IMR-90 (cell line): ENCODE data around the gene AQP1. TPM values are rescaled to one million over a fixed set of nuclear protein-coding genes. Genes with fewer than 3 reads are reported as not detected.

Experiments used
- ATAC-seq: fragments of 200-7000 bp; cut with Tn5 transposase; 2 replicates; pipeline ENCODE4 v1.9.1; 2020; ENCODE audit warnings: low read depth, mild to moderate bottlenecking, moderate library complexity
- BruUV-seq: library from RNA; stranded (reverse); fragments of 400-500 nt; replicated peaks from 2 replicates; lab custom pipeline; 2021; lab: Mats Ljungman, UMichigan
- CTCF ChIA-PET: fragments of 300-600 bp; formaldehyde crosslinking; extraction: SDS; loops from one replicate; lab custom pipeline; 2021; ENCODE audit warnings: antibody characterized with exemption; lab: Yijun Ruan, JAX
- POLR2A ChIA-PET: fragments of 300-600 bp; sonication (Branson Sonifier 250); formaldehyde crosslinking; loops from one replicate; lab custom pipeline; 2022; ENCODE audit warnings: antibody characterized with exemption; ENCODE audit not compliant: unreplicated experiment; lab: Charles Lee
- DNase-seq: peaks from one replicate; pipeline ENCODE4 v3.0.0; 2013
- H2AFZ ChIP-seq: replicated peaks from 2 replicates; pipeline ENCODE3; 2013; ENCODE audit warnings: low read length, mild to moderate bottlenecking; ENCODE audit not compliant: poor library complexity
- H2AK5ac ChIP-seq: 2 replicates; pipeline ENCODE4 v1.6.1; 2013; ENCODE audit warnings: low read depth, low read length, inconsistent platforms
- H2AK9ac ChIP-seq: replicated peaks from 2 replicates; pipeline ENCODE3; 2013; ENCODE audit warnings: mild to moderate bottlenecking, low read depth, low read length, moderate library complexity; ENCODE audit not compliant: poor library complexity
- H2BK120ac ChIP-seq: 2 replicates; pipeline ENCODE4 v1.6.1; 2013; ENCODE audit warnings: low read depth, low read length, inconsistent platforms
- H2BK15ac ChIP-seq: 3 replicates; pipeline ENCODE4 v1.6.1; 2013; ENCODE audit warnings: low read depth, low read length, inconsistent platforms
- H2BK20ac ChIP-seq: 2 replicates; pipeline ENCODE4 v1.6.1; 2013; ENCODE audit warnings: low read depth, mild to moderate bottlenecking, inconsistent platforms, low read length, moderate library complexity
- H2BK5ac ChIP-seq: 2 replicates; pipeline ENCODE4 v1.6.1; 2013; ENCODE audit warnings: mild to moderate bottlenecking, low read depth, low read length, inconsistent platforms; ENCODE audit not compliant: poor library complexity, severe bottlenecking
- H3K14ac ChIP-seq: replicated peaks from 2 replicates; pipeline ENCODE4 v1.6.1; 2013; ENCODE audit warnings: low read depth, low read length, inconsistent platforms
- H3K18ac ChIP-seq: 2 replicates; pipeline ENCODE4 v1.6.1; 2013; ENCODE audit warnings: low read depth, low read length, control low read depth
- H3K23ac ChIP-seq: 2 replicates; pipeline ENCODE4 v1.6.1; 2013; ENCODE audit warnings: low read depth, low read length, inconsistent platforms
- H3K27ac ChIP-seq: 2 replicates; pipeline ENCODE4 v1.5.1; 2013; ENCODE audit warnings: mild to moderate bottlenecking, control low read depth, low read length; ENCODE audit not compliant: insufficient read depth
- H3K27me3 ChIP-seq: 2 replicates; pipeline ENCODE4 v1.6.1; 2013; ENCODE audit warnings: low read length; ENCODE audit not compliant: control insufficient read depth, insufficient read depth
- H3K36me3 ChIP-seq: 2 replicates; pipeline ENCODE4 v1.6.1; 2013; ENCODE audit warnings: low read length, mixed read lengths; ENCODE audit not compliant: control insufficient read depth, insufficient read depth
- H3K4ac ChIP-seq: 2 replicates; pipeline ENCODE4 v1.6.1; 2013; ENCODE audit warnings: low read depth, low read length, inconsistent platforms
- H3K4me1 ChIP-seq: 2 replicates; pipeline ENCODE4 v1.6.1; 2013; ENCODE audit warnings: low read length, mixed read lengths; ENCODE audit not compliant: control insufficient read depth, insufficient read depth
- H3K4me2 ChIP-seq: 2 replicates; pipeline ENCODE4 v1.6.1; 2013; ENCODE audit warnings: low read depth, mild to moderate bottlenecking, control low read depth, low read length, moderate library complexity
- H3K4me3 ChIP-seq: 2 replicates; pipeline ENCODE4 v1.5.1; 2013; ENCODE audit warnings: low read depth, mild to moderate bottlenecking, control low read depth, low read length, moderate library complexity; ENCODE audit not compliant: insufficient read depth
- H3K56ac ChIP-seq: 2 replicates; pipeline ENCODE4 v1.6.1; 2013; ENCODE audit warnings: low read length, inconsistent platforms; ENCODE audit not compliant: insufficient read depth; ENCODE audit errors: extremely low read depth
- H3K79me1 ChIP-seq, 2 experiments: 2 replicates each; pipeline ENCODE4 v1.6.1; 2013; ENCODE audit warnings: low read length in 2 of 2, inconsistent platforms in 1 of 2, low read depth in 1 of 2
- H3K9ac ChIP-seq: 2 replicates; pipeline ENCODE4 v1.6.1; 2013; ENCODE audit warnings: low read depth, low read length, control low read depth
- H3K9me1 ChIP-seq: 2 replicates; pipeline ENCODE4 v1.6.1; 2013; ENCODE audit warnings: low read length, inconsistent platforms; ENCODE audit not compliant: insufficient read depth
- H3K9me3 ChIP-seq: 2 replicates; pipeline ENCODE4 v1.6.1; 2013; ENCODE audit warnings: low read length; ENCODE audit not compliant: control insufficient read depth, insufficient read depth
- H4K20me1 ChIP-seq: 2 replicates; pipeline ENCODE4 v1.6.1; 2013; ENCODE audit warnings: low read length, inconsistent platforms; ENCODE audit not compliant: insufficient read depth
- H4K5ac ChIP-seq: 2 replicates; pipeline ENCODE4 v1.6.1; 2013; ENCODE audit warnings: mild to moderate bottlenecking, low read depth, low read length, control low read depth
- H4K8ac ChIP-seq, 2 experiments: 2 replicates each; pipeline ENCODE4 v1.6.1; 2013; ENCODE audit warnings: low read depth in 2 of 2, low read length in 2 of 2, control low read depth in 1 of 2, inconsistent platforms in 1 of 2
- H4K91ac ChIP-seq: 2 replicates; pipeline ENCODE4 v1.6.1; 2013; ENCODE audit warnings: low read depth, low read length, inconsistent platforms; ENCODE audit not compliant: insufficient read depth
- BHLHE40 ChIP-seq: fragments of 150-350 bp; IDR thresholded peaks from 2 replicates; pipeline ENCODE4 v1.6.1; 2016; ENCODE audit warnings: mild to moderate bottlenecking, low read depth, low read length
- CEBPB ChIP-seq: IDR thresholded peaks from 2 replicates; pipeline ENCODE4 v1.6.1; 2012; ENCODE audit warnings: low read depth, low read length, improper control_type of control experiment
- ELK1 ChIP-seq: fragments of 150-350 bp; IDR thresholded peaks from 2 replicates; pipeline ENCODE4 v1.6.1; 2016; ENCODE audit warnings: low read depth, mild to moderate bottlenecking, low read length, moderate library complexity, borderline replicate concordance
- MAZ ChIP-seq: IDR thresholded peaks from 2 replicates; pipeline ENCODE4 v1.6.1; 2012; ENCODE audit warnings: low read depth, mild to moderate bottlenecking, low read length, improper control_type of control experiment, moderate library complexity, borderline replicate concordance
- MXI1 ChIP-seq: IDR thresholded peaks from 2 replicates; pipeline ENCODE4 v1.6.1; 2012; ENCODE audit warnings: low read depth, mild to moderate bottlenecking, low read length, moderate library complexity, borderline replicate concordance
- NFE2L2 ChIP-seq: fragments of 150-350 bp; IDR thresholded peaks from 2 replicates; pipeline ENCODE4 v1.6.1; 2016; ENCODE audit warnings: low read depth, mild to moderate bottlenecking, low read length
- RAD21 ChIP-seq: IDR thresholded peaks from 2 replicates; pipeline ENCODE4 v1.6.1; 2012; ENCODE audit warnings: low read length, improper control_type of control experiment
- RCOR1 ChIP-seq: IDR thresholded peaks from 2 replicates; pipeline ENCODE4 v1.6.1; 2012; ENCODE audit warnings: mild to moderate bottlenecking, low read length, improper control_type of control experiment; ENCODE audit not compliant: insufficient replicate concordance
- RFX5 ChIP-seq: IDR thresholded peaks from 2 replicates; pipeline ENCODE4 v1.8.0; 2012; ENCODE audit warnings: low read depth, mild to moderate bottlenecking, low read length, moderate library complexity
- SMC3 ChIP-seq: fragments of 150-350 bp; IDR thresholded peaks from 2 replicates; pipeline ENCODE4 v1.6.1; 2016; ENCODE audit warnings: low read depth, mild to moderate bottlenecking, antibody characterized with exemption, low read length, moderate library complexity
- WGBS, 2 experiments: methylation state at CpG; one replicate each; pipeline versions ENCODE4 v1.1.5 to v1.1.7; 2013; ENCODE audit warnings: missing lambda C conversion rate in 2 of 2; ENCODE audit not compliant: insufficient read length in 1 of 2; ENCODE audit errors: extremely low coverage in 2 of 2; 5-methylcytosine and 5-hydroxymethylcytosine counted together
- dilution Hi-C: fragments of 300-500 bp; cut with HindIII; formaldehyde crosslinking; loops from one replicate; pipeline ENCODE4 v1.14.3; 2018; ENCODE audit warnings: low sequenced_read_pairs; ENCODE audit not compliant: unreplicated experiment
- in situ Hi-C: fragments of 300-500 bp; cut with MboI; formaldehyde crosslinking; loops from 3 replicates; pipeline ENCODE4 v1.14.3; 2019; ENCODE audit warnings: low sequenced_read_pairs, inconsistent platforms, mixed read lengths
- intact Hi-C: fragments of 100-400 bp; cut with micrococcal nuclease; formaldehyde crosslinking; loops from 2 replicates; pipeline ENCODE4 v1.10.0; 2022
- polyA plus RNA-seq, 3 experiments: library from polyadenylated mRNA; depleted of rRNA; stranded (reverse); fragments of >200 nt; gene quantifications; 2 replicates each; pipeline ENCODE4 v1.2.3, GENCODE V29; 2012; ENCODE audit warnings: low replicate concordance in 1 of 3
- total RNA-seq: library from RNA; depleted of rRNA; stranded (reverse); fragments of >200 nt; gene quantifications from 2 replicates; pipeline ENCODE4 v1.2.3, GENCODE V29; 2012
- TF ChIP-seq, protein P1 (sequence below): conservative IDR thresholded peaks from 2 replicates; pipeline ENCODE4 v1.5.1; 2012; ENCODE audit warnings: mild to moderate bottlenecking, low read depth, low read length, improper control_type of control experiment
- TF ChIP-seq, protein P2 (sequence below): fragments of 150-350 bp; IDR thresholded peaks from 2 replicates; pipeline ENCODE4 v1.6.1; 2017; ENCODE audit warnings: mild to moderate bottlenecking, antibody characterized with exemption, low read length, low read depth

The AQP1 gene
- total and polyA plus RNA-seq, 2 of the 4 experiments (the other 2 are of a cell fraction): 0.18 to 0.39 TPM

DNA sequence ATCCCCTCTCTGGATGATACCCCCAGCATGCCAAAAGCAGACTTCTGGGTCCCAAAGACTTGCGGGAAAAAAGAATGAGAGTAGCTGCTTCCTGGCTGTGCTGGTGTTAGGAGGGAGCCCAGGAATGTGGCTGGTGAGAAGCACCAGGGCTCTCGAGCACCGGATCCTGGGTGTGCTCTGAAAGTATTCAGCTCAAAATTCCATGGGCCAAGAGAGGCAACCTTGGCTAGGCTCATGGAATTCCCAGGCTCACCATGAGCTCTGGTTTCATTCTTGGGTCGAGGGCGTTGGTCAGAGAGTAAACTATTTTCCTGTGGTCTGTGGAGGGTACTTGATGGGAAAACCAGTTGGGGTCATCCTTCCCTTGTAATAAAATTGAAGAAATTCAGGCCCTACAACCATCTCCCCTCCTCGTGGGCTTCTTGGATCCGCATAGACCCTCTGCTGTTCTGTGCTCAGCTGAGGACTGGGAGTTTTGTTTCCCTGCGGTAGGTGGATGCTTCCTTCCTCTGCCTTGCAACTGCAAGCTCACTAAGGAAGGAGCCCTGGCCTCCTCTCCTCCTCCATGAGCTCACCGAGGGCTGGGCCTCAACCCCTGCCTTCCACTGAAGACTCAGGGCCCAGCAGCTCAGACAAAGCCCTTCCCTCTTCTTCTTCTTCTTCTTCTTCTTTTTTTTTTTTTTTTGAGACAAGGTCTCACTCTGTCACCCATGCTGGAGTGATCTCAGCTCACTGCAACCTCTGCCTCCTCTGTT is 34.5 kb upstream of the AQP1 start (continued):
- no peak for TF ChIP-seq RCOR1

DNA sequence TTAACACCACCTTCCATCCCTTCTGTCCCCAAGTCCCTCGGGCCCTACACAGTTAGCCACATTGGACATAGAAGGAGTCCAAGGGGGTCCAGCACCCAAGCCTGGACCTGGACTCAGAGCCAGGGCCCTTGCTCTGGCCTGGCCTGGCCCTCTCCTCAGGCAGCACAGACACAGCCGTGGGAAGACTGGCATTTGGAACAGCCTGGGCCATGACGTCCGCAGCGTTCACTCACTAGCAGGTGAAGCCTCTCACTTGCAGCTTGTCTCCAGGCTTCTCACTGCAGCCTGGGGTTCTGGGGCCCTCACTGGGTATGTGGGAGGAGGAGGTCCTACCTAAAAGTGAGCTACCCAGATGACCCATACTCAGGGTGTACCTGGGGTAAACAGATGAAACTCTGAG is 33.7 kb upstream of the AQP1 start:
- no peak overlapping the region for H2BK5ac ChIP-seq
- CTCF ChIA-PET: interaction anchor here (0.5 kb wide), 1 partner anchor 105 kb away, joined by 3 read pairs; no protein-coding TSS in a partner anchor
- H4K8ac ChIP-seq: no peak overlapping the region
- 68% methylated on average over 2 of the region's 5 CpGs; no CpG with 5 or more reads in 1 of the 2 experiments for WGBS, 2 experiments
- H3K9me1 ChIP-seq: no peaks in the 10 kb centered on the region; the same call in 1 of the 2 replicates
- H2AK9ac ChIP-seq: no peak overlapping the region
- H2BK15ac ChIP-seq: no peak overlapping the region
- H3K4me3 ChIP-seq: no peak overlapping the region
- BruUV-seq: no TSS peak
- H3K9ac ChIP-seq: no peak overlapping the region
- H3K79me1 ChIP-seq: no peaks in the 10 kb centered on the region
- POLR2A ChIA-PET: no interaction called here
- peaks cover 5% of the 10 kb centered on the region; the same call in 1 of the 2 replicates for H3K9me3 ChIP-seq
- in situ Hi-C loops (no loop called here), intact Hi-C loops (no loop called here), dilution Hi-C loops (no loop called here)
- H3K36me3 ChIP-seq: no peaks in the 10 kb centered on the region; the same call in 1 of the 2 replicates
- no peak overlapping the region for H2BK20ac ChIP-seq
- 0 out of 2 replicates have a peak, but pooled peaks cover 3% of the 10 kb centered on the region for H3K4me1 ChIP-seq
- H3K14ac ChIP-seq: no peak overlapping the region
- H3K27me3 ChIP-seq: no peaks in the 10 kb centered on the region
- no peak overlapping the region for H3K4me2 ChIP-seq
- H3K23ac ChIP-seq: no peak overlapping the region
- H3K27ac ChIP-seq: no peak overlapping the region
- H2AFZ ChIP-seq: no peak overlapping the region
- ATAC-seq (no peak), DNase-seq (no peak)
- no peak overlapping the region for H2BK120ac ChIP-seq
- H3K18ac ChIP-seq: no peak overlapping the region
- H2AK5ac ChIP-seq: no peak overlapping the region
- no peak overlapping the region for H4K5ac ChIP-seq
- no peaks in the 10 kb centered on the region for H4K20me1 ChIP-seq
- no peak overlapping the region for H3K56ac ChIP-seq
- no peak overlapping the region for H3K4ac ChIP-seq
- no peak overlapping the region for H4K91ac ChIP-seq
- TF ChIP-seq RAD21 (no peak), RFX5 (no peak), RCOR1 (no peak), ELK1 (no peak), MXI1 (no peak), SMC3 (no peak), NFE2L2 (no peak), MAZ (no peak), BHLHE40 (no peak), CEBPB (no peak)
- TF ChIP-seq, protein P1, sequence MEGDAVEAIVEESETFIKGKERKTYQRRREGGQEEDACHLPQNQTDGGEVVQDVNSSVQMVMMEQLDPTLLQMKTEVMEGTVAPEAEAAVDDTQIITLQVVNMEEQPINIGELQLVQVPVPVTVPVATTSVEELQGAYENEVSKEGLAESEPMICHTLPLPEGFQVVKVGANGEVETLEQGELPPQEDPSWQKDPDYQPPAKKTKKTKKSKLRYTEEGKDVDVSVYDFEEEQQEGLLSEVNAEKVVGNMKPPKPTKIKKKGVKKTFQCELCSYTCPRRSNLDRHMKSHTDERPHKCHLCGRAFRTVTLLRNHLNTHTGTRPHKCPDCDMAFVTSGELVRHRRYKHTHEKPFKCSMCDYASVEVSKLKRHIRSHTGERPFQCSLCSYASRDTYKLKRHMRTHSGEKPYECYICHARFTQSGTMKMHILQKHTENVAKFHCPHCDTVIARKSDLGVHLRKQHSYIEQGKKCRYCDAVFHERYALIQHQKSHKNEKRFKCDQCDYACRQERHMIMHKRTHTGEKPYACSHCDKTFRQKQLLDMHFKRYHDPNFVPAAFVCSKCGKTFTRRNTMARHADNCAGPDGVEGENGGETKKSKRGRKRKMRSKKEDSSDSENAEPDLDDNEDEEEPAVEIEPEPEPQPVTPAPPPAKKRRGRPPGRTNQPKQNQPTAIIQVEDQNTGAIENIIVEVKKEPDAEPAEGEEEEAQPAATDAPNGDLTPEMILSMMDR: no peak
- TF ChIP-seq, protein P2, sequence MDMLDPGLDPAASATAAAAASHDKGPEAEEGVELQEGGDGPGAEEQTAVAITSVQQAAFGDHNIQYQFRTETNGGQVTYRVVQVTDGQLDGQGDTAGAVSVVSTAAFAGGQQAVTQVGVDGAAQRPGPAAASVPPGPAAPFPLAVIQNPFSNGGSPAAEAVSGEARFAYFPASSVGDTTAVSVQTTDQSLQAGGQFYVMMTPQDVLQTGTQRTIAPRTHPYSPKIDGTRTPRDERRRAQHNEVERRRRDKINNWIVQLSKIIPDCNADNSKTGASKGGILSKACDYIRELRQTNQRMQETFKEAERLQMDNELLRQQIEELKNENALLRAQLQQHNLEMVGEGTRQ: no peak
